GM21576 (cell line): ENCODE measurements around the gene PSMB5.

ENCODE experiments used
- ATAC-seq: cut with Tn5 transposase; IDR thresholded peaks from one replicate; pipeline ENCODE4 v1.9.1; 2021; ENCODE audit warnings: mild to moderate bottlenecking, moderate library complexity; ENCODE audit not compliant: unreplicated experiment

PSMB5 gene

DNA sequence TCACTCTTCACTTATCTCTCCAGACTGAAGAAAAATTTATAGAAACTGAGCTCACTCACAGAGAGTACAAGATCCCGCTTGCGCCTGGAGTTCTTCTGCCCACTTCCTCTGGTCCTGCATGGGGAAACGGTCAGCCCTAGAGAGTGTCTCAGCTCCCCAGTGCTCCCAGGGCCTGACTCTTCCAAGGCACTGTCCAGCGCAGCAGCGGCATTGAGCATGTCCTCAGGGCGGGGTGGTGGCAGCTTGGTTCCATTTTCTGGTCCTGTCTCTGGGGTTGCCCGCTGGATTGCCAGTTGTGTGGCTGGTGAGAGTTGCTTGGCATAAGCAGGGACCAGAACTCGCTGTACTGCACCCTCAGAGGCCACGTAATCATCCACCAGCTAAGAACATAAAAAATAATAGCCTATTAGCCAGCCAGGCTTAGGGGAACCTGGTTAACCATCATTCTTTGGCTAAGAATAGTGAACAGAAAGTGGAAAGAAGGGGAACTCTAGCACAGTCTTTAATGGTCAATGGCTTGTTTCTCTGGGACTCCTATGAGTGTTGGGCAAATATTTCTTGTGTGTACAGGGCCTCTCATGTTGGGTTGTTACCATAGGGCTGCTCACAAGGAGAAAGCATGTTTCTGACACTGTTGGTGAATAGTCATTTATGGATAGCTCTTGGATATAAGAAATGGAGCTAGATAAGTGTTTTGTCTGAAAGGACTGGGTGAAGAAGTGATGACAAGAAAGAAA is 38.6 kb downstream of the PSMB5 start:
- no peak for ATAC-seq

DNA sequence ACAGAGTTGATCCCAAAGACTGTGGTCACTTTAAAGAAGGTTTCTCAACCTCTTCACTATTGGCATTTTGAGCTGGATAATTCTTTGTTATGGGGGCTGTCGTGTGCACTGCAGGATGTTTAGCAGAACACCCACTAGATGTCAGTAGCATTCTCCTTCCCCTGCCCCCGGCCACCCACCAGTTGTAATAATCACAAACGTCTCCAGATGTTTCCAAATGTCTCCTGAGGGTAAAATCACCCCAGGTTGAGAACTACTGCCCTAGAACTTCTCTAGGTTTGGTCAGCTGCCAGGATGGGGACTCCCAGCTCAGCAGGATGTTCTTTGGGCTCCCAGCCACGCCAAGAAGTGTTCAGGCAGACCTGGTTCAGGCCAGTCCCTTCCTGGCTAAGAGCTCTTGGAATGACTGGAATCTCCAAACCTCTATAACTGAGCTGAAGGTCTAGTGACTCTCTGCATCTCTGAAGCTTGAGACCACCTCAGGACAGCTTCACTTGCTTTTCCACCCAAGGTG is 39.9 kb downstream of the PSMB5 start:
- no peak for ATAC-seq

DNA sequence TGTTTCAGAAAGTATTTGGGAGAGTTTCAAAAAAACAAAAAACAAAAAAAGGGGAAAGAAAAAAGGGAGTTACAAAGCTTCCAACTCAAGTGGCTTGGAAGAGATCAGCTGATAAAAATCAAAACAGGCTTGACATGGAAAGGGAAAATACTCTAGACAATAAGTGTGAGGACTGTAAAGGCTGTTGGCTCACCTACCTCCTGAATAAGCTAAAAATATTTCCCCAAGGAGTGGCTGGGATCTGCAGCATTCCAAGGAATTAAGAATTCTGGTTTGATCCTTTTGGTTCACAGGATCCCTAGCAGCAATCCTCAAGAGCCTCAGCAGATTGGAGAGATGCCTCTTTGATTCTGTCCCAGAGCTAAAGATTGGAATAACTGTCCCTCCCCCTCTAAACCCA is 41.2 kb downstream of the PSMB5 start:
- no peak for ATAC-seq

DNA sequence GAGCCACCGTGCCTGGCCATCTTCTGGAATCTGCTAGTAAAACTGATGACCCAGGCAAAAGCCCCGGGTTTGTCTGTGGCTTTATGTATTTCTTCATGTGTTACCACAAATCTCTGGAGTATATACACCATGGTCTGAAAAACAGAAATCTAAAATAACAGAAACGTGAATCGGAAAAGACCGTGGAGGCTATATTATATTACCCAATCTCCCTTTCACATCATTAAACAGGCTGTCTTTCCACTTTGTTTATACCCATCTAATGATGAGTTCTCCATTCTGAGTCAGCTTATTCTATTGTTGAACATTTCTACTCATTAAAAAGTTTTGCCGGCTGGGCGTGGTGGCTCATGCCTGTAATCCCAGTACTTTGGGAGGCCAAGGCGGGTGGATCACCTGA is 42.8 kb downstream of the PSMB5 start:
- no peak for ATAC-seq

DNA sequence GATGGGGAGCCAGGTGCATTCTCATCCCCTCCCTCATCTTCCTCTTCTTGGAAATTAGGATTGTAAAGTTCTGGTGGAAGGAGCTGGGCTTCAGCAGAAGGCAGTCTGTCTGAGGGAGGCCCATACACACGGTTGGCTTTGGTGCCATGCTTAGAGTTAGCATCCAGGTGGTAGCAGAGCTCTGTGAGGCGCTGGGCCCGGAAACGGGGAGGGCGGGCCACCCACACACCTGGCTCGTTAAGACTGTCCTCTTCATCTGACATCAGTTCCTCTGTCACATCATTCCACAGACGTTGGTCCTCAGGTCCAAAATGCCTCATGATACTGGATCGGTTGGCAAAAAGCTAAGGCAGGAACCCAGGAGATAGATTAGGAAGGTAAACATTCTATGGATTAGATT is 47.4 kb downstream of the PSMB5 start:
- no peak for ATAC-seq

DNA sequence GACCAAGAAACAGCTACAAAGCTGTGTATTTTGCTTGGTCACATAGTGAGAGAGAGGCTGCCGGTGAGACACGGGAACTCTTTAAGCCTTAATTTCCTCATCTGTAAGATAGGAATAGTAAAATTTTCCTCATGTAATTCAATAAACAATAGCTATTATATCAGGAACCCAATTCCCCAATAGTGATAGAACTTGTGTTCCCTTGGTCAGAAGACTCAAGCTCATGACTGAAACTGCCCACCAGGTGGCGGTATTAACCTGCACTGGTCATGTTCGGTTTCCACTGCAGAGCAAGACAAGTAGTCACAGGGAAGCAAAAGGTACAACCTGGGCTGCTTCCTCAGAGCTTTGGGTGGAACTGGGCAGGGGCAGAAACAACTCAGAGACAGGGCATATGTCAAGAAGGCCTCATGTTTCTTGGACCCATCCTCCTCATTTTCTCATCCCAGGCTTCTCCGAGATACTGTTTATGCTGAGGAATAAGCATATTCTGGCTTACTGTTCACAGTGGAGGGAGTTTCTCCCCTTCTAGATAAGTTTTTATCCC is 48.1 kb downstream of the PSMB5 start:
- ATAC-seq: peak; percentile 47

DNA sequence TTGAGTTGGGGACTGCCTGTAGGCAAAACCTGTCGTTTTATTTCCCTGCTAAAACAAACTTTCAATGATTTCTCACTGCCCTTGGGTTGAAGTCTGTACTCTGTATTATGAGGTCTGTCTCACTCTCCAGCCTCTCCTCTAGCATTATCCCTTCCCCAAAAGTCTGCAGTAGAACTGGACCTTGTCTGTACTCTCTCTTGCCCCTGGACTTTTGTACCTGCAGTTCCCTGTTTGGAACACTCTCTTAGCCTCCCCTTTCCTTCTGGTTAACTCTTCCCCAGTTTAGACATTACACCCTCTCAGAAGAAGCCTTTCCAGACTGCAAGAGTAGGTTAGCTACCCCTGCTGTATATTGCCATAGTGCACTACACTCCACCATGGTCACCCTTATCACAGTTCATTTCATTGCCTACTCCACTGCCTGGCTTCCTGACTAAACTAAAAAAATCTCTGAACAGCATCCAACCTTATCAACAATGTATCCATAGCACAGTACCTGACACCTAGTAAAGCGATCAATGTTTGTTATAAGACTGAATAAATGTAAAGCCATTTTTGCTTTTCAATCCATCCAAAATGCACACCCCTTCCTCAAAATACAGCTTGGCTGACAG is 48.7 kb downstream of the PSMB5 start:
- no peak for ATAC-seq

DNA sequence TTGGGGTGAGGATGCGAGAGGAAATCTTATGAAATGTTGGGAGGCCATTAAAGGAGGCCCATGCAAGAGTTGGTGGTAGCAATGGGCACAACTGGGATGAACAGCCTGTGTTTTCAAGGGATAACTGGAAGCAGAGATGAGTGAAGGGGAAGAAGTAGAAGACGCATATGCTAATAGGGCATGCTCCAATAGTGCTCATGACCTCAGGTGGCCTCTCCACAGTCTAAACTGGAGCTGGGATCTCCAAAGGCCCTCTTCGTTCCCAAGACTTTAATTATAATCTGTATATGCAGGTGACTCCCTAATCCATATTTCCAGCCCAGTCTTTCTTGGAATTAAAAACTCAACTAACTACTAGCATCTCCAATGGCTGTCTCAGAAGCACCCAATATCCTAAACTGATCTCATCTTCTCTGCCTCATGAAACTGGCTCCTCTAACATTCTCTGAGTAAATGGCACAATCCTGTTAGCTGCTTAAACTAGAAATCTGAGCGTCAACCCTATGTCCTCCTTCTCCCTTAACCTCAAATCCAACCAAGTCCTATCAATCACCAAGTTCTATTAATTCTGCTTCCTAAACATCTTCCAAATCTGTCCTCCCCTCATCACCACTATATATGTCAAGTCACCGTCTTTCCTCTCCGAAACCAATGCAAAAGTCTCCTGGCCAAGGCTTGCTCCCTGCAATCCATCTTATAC is 49.6 kb downstream of the PSMB5 start:
- no peak for ATAC-seq

DNA sequence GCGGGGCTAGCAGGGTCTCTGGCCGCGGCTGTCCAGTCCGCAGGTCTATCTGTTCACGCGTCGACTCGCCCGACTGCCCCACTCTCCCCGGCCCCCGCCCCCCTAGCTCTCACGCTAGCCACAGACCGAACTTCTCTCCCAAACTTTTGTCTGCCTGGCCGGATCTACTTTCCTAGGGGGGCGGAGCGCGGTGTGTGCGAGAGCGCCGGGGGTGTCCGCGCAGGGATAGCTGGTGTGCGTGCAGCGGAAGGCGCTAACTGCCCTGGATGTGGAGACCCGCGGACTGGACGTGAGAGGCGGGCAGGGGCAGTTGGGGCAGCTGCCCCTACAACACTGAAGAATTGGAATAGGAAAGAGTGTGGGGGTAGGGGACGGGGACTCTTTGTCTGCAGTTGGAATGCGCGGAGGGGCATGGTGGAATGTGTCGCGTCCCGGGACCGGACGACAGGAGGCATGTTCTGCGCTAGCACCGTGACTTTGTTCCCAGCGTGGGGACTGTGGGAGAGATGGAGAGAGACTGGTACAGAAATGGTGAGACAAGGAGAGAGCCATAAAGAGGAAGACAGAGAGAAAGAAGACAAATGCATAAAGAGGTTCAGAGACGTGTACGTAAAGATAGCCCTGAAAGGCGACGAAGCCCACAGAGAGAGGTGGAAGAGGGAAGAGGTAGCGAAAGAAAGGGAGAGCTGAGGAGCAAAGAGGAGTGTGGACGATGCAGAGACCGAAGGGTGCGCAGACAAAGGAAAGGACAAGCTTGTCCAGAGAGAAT is 52.0 kb downstream of the PSMB5 start, which contains the start of gene AJUBA:
Gene AJUBA (minus strand): TSS at position 75 of the 769 bp plus-strand sequence. CDS start 285 bp downstream, outside the sequence.
- no peak for ATAC-seq

DNA sequence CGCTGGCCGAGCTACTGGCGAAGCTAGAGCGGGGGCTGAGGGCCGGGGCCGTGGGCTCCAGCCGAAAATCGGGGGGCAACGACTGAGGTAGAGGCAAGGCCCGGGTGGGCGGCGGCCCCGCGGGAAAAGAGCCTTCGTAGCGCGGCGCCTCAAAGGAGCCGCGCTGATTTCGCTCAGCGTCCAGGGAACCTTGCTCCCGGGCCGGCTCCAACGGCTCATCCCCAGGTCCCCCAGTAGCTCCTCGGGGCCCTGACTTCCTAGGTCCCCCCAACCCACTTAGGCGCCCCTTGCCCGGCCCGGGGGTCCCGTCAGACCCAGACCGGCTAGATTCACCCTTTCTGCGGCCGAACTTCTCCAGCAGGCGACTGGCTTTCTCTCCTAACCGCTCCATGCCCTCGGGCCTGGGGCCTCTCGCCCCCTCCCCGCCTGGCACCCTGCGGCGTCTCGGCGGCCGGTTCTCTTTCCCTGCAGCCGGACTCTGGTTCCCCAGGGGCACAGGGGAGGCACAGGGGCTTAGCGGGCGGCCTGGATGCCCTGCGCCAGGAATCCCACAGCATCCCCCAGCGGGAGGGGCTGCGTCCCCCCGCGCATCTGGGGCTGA is 52.7 kb downstream of the PSMB5 start:
- ATAC-seq: no peak

DNA sequence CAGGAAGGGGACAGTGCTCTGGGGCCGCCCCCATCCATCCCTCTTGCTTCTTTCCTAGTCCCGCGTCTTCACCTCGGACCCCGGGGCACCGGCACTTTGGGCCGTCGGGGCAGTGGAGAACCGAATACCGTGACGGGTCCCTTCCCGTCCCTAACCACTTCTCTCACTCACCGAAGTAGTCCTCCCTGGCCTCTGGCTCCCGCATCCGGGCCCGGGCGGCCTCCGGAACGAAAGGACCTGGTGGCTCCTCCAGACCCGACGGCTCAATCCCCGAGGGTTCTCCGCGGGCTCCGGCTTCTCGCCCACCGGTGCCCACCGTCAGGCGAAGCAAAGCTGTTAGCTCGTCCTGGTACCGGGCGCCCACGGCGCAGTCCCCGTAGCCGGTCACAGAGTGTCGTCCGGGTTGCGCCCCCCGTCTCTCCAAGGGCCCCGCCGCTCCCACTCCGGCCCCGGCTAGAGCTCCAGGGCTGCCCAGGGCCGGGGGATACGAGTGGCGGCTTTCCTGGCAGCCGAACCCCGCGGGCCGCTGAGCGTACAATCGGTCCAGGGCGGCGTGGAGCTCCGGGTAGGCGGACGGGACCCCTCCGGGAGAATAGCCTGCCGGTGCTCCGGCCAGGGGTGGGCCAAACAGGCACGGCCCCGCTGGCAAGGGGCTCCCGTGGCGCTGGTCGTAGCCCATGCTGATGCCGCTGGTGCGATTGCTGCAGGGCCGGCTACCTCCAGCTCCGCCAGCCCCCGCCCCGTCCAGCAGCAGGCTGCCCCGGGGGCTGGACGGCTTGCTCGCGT is 53.4 kb downstream of the PSMB5 start:
- ATAC-seq: no peak

DNA sequence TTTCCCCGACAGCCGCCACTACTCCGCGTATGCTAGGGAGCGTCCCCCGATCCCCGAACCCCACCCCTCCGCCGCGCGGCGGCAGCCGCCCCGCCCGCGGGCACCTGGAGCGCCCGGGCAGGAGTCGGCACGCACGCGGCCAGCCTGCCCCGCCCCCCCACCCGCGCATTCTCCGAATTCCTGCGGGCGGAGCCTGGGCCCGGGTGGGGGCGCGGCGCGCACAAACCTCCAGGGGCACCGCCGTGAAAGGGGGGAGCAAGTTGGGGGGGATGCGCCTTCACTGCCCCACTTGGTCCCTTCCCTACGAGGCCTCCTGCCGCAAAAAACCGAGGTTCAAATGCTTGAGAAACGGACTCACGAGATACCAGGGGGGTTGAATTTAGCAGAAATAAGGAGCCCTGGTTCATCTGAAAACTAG is 54.0 kb downstream of the PSMB5 start:
- ATAC-seq: no peak

DNA sequence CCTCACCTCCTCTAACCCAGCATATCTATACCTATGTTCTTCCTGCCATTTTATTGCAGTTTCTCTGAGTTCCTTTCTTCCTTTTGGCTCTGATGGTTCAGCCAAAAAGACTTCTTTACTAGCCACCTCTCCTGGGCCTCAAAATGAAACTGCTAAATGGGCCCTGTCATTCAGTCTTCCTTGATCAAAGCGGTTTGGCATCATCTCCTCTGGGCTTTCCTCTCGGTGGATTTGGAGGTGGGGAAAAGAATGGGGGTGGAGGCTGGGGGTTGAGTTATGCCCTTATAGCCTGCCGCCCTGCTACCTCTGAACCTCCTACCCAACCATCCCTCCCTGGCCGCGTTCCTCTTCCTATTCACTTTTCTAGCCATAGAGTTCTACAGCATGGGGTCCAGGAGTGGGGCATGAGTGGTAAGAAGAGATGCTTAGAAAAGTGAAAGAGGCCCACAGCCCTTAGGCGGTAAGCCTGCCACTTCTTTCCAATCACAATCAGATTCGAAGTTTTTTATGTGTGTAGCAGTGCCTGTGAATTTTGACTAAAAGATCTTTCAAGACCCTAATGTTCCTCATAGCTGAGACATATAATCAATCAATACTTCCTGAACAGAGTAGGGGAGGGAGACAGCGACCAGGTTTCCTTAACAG is 54.8 kb downstream of the PSMB5 start:
- ATAC-seq: no peak

DNA sequence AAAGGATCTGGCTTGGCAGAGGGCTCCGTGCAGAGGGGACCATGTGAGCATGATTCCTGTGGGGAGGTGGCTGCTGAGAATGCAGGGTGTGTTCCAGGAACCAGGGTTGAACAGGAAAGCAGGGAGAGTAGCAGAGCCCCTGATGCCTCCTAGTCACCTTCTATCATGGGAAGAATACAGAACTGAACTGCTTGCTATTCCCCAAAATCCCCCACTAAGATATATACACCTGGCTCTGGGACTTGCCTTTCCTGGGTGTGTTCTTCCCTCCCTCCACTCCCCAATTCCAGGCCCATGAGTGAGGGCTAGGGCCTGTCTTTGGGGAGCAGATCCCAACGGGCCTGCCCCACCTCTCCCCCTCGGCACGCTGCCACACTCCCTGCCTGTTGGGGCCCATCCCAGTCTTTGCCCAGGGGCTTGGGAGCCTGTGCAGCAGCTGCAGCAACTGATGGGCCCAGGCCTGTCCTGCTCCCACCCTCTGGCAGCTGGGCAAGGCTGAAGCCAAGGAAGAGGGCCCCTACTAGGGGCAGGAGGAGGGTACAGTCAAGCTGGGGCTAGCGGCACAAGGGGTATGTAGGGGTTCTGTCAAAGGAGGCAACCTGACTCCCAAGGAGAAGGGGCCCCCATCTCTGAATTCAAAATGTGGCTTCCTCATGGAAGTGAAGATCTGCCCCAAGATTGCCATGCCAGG is 55.6 kb downstream of the PSMB5 start:
- no peak for ATAC-seq

DNA sequence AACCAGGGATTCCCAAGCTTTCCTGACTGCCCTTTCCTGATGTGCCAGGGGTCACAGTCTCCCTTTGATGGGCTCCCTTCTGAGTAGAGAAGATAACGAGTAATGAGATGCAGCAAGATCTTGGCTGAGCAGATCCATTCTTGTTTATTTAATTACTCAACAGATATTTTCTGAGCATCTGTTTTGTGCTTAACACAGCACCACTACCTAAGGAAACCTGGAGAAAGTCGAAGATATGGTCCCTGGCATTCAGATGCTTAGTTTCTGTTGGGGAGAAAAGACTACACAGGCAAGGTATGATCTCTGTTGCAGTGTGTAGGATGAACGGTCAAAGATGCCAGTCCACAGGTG is 56.2 kb downstream of the PSMB5 start:
- no peak for ATAC-seq

DNA sequence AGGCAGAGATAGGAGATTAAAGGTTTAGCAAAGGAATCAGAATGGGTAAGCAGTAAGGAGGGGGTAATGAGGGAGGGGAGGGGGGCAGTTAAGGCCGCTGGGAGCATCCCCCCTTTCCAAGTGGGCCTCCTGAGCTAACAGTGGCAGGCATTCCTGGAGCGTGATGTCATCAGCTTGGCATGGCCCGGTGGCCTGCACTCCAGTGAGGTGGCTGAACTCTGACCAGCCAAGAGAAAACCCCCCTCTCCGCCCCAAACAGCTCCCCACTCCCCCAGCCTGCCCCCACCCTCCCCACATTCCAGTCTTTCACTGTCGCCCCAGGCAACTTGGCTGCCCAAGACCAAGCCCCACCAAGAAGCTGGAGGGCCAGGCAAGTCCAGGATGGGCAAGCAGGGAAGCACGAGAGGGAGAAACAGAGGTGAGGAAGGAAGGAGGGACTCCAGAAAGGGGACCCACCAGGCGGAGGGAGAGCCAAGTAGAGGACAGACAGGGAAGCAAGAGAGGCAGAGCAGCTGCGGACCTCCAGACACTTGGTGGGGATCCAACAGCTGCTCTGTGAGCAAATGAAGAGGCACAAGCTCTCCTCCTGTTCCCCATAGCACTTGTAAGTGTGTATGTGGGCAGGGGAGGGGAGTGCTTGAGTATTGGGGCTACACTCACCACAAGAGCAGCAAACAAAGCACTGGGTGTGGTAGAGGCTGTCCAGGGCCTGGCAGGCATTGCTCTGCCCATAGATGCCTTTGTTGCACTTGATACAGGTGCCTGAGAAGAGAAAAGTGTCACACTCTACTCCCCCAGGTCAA is 56.8 kb downstream of the PSMB5 start:
- no peak for ATAC-seq

DNA sequence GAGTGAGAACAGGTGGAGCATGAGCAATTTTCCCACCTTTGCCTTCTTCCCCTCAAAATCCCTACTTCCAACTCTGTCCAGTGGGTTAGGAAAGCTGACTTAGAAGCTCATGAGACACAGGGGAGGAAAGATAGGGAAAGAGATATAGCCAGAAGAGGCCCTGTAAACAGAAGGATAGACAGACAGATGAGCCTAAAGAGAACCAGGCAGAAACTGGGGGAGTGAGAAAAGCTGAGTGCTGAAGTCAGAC is 57.3 kb downstream of the PSMB5 start:
- ATAC-seq: no peak
